HL-60 (cell line): Measurements from ENCODE around the gene RHBDD3.

ENCODE experiments used
- DNase-seq, 2 experiments: peaks; one replicate each; pipeline ENCODE4 v3.0.0-alpha.2; 2010 to 2020; ENCODE audit warnings: low read depth in 1 of 2, low spot score in 1 of 2
- H3K27ac ChIP-seq: fragments of 250-450 bp; sonication (Bioruptor Pico); replicated peaks from 2 replicates; pipeline ENCODE4 v1.5.1; 2020; ENCODE audit warnings: mild to moderate bottlenecking, moderate library complexity
- H3K27me3 ChIP-seq: fragments of 250-450 bp; sonication (Bioruptor Pico); 2 replicates; pipeline ENCODE4 v1.5.1; 2021; ENCODE audit warnings: mild to moderate bottlenecking, moderate library complexity; ENCODE audit not compliant: insufficient read depth, poor library complexity, severe bottlenecking
- H3K4me3 ChIP-seq: replicated peaks from 2 replicates; pipeline ENCODE4 v1.5.1; 2011; ENCODE audit warnings: mild to moderate bottlenecking, control low read depth, low read length; ENCODE audit not compliant: insufficient read depth
- CTCF ChIP-seq: IDR thresholded peaks from one replicate; pipeline ENCODE4 v1.5.1; 2011; ENCODE audit warnings: low read length, control low read depth, inconsistent platforms; ENCODE audit not compliant: insufficient read depth
- GABPA ChIP-seq: IDR thresholded peaks from 2 replicates; pipeline ENCODE4 v1.6.1; 2012; ENCODE audit warnings: low read depth
- POLR2AphosphoS5 ChIP-seq: IDR thresholded peaks from 2 replicates; pipeline ENCODE4 v1.6.1; 2012; ENCODE audit warnings: low read depth
- REST ChIP-seq: IDR thresholded peaks from 2 replicates; pipeline ENCODE4 v1.6.1; 2012; ENCODE audit warnings: low read depth; ENCODE audit not compliant: insufficient replicate concordance
- SPI1 ChIP-seq: IDR thresholded peaks from 2 replicates; pipeline ENCODE4 v1.6.1; 2012; ENCODE audit warnings: low read depth, mild to moderate bottlenecking, borderline replicate concordance

The RHBDD3 gene

GRCh38 chr22:29218758-29219408 is 48.9 kb downstream of the RHBDD3 start:
- Histone ChIP-seq H3K27ac (no peak overlapping the region), H3K4me3 (no peak overlapping the region), H3K27me3 (no peaks in the 10 kb centered on the region)
- TF ChIP-seq GABPA (no peak), CTCF (no peak), POLR2AphosphoS5 (no peak), SPI1 (no peak), REST (no peak)
- no peak for DNase-seq

GRCh38 chr22:29217827-29218757 is 49.7 kb downstream of the RHBDD3 start:
- no peak overlapping the region for H3K4me3 ChIP-seq
- no peak overlapping the region for H3K27ac ChIP-seq
- no peak for TF ChIP-seq SPI1
- no peak for TF ChIP-seq GABPA
- H3K27me3 ChIP-seq = no peaks in the 10 kb centered on the region
- DNase-seq = no peak

- TF ChIP-seq SPI1 (peak; percentile 47; the same call in 1 of the 2 replicates), REST (no peak), POLR2AphosphoS5 (peak; percentile 77)
- peak; percentile 47 to 87 for DNase-seq
- Histone ChIP-seq H3K27ac (peak overlapping the region; percentile 64), H3K4me3 (no peak overlapping the region), H3K27me3 (no peaks in the 10 kb centered on the region)
Observed at GRCh38 chr22:29216873-29217666, 50.7 kb downstream of the RHBDD3 start.

- DNase-seq = no peak
- TF ChIP-seq SPI1 (no peak), POLR2AphosphoS5 (no peak), GABPA (no peak), CTCF (no peak)
Observed at GRCh38 chr22:29216011-29216872, 51.5 kb downstream of the RHBDD3 start.

More at GRCh38 chr22:29216011-29216872, 51.5 kb downstream of the RHBDD3 start:
- no peaks in the 10 kb centered on the region for H3K27me3 ChIP-seq
- H3K27ac ChIP-seq = peak overlapping the region; percentile 64; the same call in 1 of the 2 replicates
- H3K4me3 ChIP-seq = no peak overlapping the region
